ENCODE data around the gene SENP5. TPM values are rescaled to one million over a fixed set of nuclear protein-coding genes. Genes with fewer than 3 reads are reported as not detected.

SENP5 gene
- total RNA-seq, 1 donor from 2014 or later: 36.6 TPM

- DNase-seq (ENCODE audit: low read depth): no peak
These were observed 100.8 kb downstream of the SENP5 start, which contains the start of gene PIGZ for GRCh38 chr3:196968233-196969133. Gene PIGZ, minus strand, starts transcription at chr3:196968833. Its CDS starts 16,802 bp downstream, at chr3:196952031.

GRCh38 chr3:196969134-196969659 lies 101.5 kb downstream of the SENP5 start:
- no peak for DNase-seq (ENCODE audit: low read depth)

GRCh38 chr3:196969660-196970546 lies 102.2 kb downstream of the SENP5 start:
- DNase-seq (ENCODE audit: low read depth): no peak

- no peak for DNase-seq (ENCODE audit: low read depth)
These were observed 102.9 kb downstream of the SENP5 start for GRCh38 chr3:196970547-196971093.

GRCh38 chr3:196971094-196971698 lies 103.5 kb downstream of the SENP5 start:
- no peak for DNase-seq (ENCODE audit: low read depth)

- DNase-seq (ENCODE audit: low read depth): no peak
These were observed 106.9 kb downstream of the SENP5 start for GRCh38 chr3:196974661-196975060.

- DNase-seq (ENCODE audit: low read depth): no peak
These were observed 107.6 kb downstream of the SENP5 start for GRCh38 chr3:196975349-196975748.

- DNase-seq (ENCODE audit: low read depth): no peak
These were observed 109.2 kb downstream of the SENP5 start for GRCh38 chr3:196976941-196977340.

- peak; percentile 91 for DNase-seq (ENCODE audit: low read depth)
These were observed 111.8 kb downstream of the SENP5 start for GRCh38 chr3:196979545-196979944.

- DNase-seq (ENCODE audit: low read depth): no peak
These were observed 113.9 kb downstream of the SENP5 start for GRCh38 chr3:196981657-196982056.

- no peak for DNase-seq (ENCODE audit: low read depth)
These were observed 115.5 kb downstream of the SENP5 start for GRCh38 chr3:196983186-196983585.

Other genes starting within 250 kb of the SENP5 start
- gene NRROS, start 228.2 kb upstream of the SENP5 start, total RNA-seq: 0.20 and 1.9 TPM in 2 replicates
- 2.8 and 6.5 TPM in 2 replicates for gene CEP19, start 155.7 kb upstream of the SENP5 start, total RNA-seq
- 17.7 and 33.0 TPM in 2 replicates for gene PIGX, start 155.5 kb upstream of the SENP5 start, total RNA-seq
- gene PAK2, start 128.1 kb upstream of the SENP5 start, total RNA-seq: 54.5 and 249 TPM in 2 replicates
- gene NCBP2, start 74.6 kb downstream of the SENP5 start, total RNA-seq: 76.4 and 94.9 TPM in 2 replicates
- gene PIGZ, start 100.9 kb downstream of the SENP5 start, total RNA-seq: 3.0 and 3.1 TPM in 2 replicates
- gene MELTF, start 161.9 kb downstream of the SENP5 start, total RNA-seq: 12.9 and 81.8 TPM in 2 replicates